Astrocyte (in vitro differentiated cells and primary cell): ENCODE data around the gene SUPT6H. TPM values are rescaled to one million over a fixed set of nuclear protein-coding genes. Genes with fewer than 3 reads are reported as not detected.

ENCODE experiments used
- DNase-seq: peaks from one replicate; pipeline ENCODE4 v3.0.0-alpha.2; 2010; ENCODE audit warnings: low read depth
- FAIRE-seq: peaks from 2 replicates; lab custom pipeline; 2011; peaks lifted over from hg19 to GRCh38; lab: Jason Lieb, UNC
- H2AFZ ChIP-seq: 2 replicates; pipeline ENCODE4 v1.6.0; 2012; ENCODE audit warnings: low read depth, low read length, inconsistent platforms
- H3K27ac ChIP-seq: 2 replicates; pipeline ENCODE4 v1.5.1; 2011; ENCODE audit warnings: low read depth, low read length, inconsistent platforms
- H3K27me3 ChIP-seq: 2 replicates; pipeline ENCODE4 v1.6.0; 2011; ENCODE audit warnings: low read length, inconsistent platforms; ENCODE audit not compliant: insufficient read depth
- H3K36me3 ChIP-seq: 2 replicates; pipeline ENCODE4 v1.5.1; 2011; ENCODE audit warnings: low read length, inconsistent platforms; ENCODE audit not compliant: insufficient read depth
- H3K4me1 ChIP-seq: 2 replicates; pipeline ENCODE4 v1.5.1; 2011; ENCODE audit warnings: low read length, inconsistent platforms; ENCODE audit not compliant: insufficient read depth
- H3K4me2 ChIP-seq: 2 replicates; pipeline ENCODE4 v1.6.0; 2012; ENCODE audit warnings: low read length, inconsistent platforms
- H3K4me3 ChIP-seq: 2 replicates; pipeline ENCODE4 v1.5.1; 2011; ENCODE audit warnings: low read depth, mild to moderate bottlenecking, low read length, inconsistent platforms; ENCODE audit not compliant: insufficient read depth
- H3K79me2 ChIP-seq: 2 replicates; pipeline ENCODE4 v1.6.0; 2012; ENCODE audit warnings: mild to moderate bottlenecking, low read length, inconsistent platforms; ENCODE audit not compliant: insufficient read depth
- H3K9ac ChIP-seq: 2 replicates; pipeline ENCODE4 v1.6.0; 2012; ENCODE audit warnings: mild to moderate bottlenecking, low read length, inconsistent platforms
- H3K9me3 ChIP-seq: 2 replicates; pipeline ENCODE4 v1.5.1; 2012; ENCODE audit warnings: low read depth, mild to moderate bottlenecking, low read length, inconsistent platforms; ENCODE audit not compliant: insufficient read depth
- H4K20me1 ChIP-seq: 2 replicates; pipeline ENCODE4 v1.6.0; 2012; ENCODE audit warnings: low read length, inconsistent platforms; ENCODE audit not compliant: insufficient read depth
- H3K27ac Mint-ChIP-seq: one replicate; pipeline ENCODE4 v1.8.0; 2021; ENCODE audit warnings: mild to moderate bottlenecking, mixed read lengths; ENCODE audit not compliant: unreplicated experiment
- H3K27me3 Mint-ChIP-seq: one replicate; pipeline ENCODE4 v1.8.0; 2021; ENCODE audit warnings: low read depth, mixed read lengths; ENCODE audit not compliant: unreplicated experiment
- H3K36me3 Mint-ChIP-seq: one replicate; pipeline ENCODE4 v1.8.0; 2021; ENCODE audit warnings: low read depth, mixed read lengths; ENCODE audit not compliant: unreplicated experiment
- H3K4me1 Mint-ChIP-seq: one replicate; pipeline ENCODE4 v1.8.0; 2021; ENCODE audit warnings: low read depth, mixed read lengths; ENCODE audit not compliant: unreplicated experiment
- H3K4me3 Mint-ChIP-seq: one replicate; pipeline ENCODE4 v1.8.0; 2021; ENCODE audit warnings: mild to moderate bottlenecking, moderate library complexity, mixed read lengths; ENCODE audit not compliant: unreplicated experiment
- H3K9me3 Mint-ChIP-seq: one replicate; pipeline ENCODE4 v1.8.0; 2021; ENCODE audit warnings: mild to moderate bottlenecking, mixed read lengths; ENCODE audit not compliant: unreplicated experiment
- EZH2 ChIP-seq: IDR thresholded peaks from 2 replicates; pipeline ENCODE4 v1.6.1; 2012; ENCODE audit warnings: mild to moderate bottlenecking, low read length, inconsistent platforms; ENCODE audit not compliant: insufficient read depth
- total RNA-seq: library from RNA; stranded (reverse); gene quantifications from 2 replicates; pipeline ENCODE4 v1.2.1, GENCODE V29; 2021
- TF ChIP-seq, protein P1 (sequence below): IDR thresholded peaks from 2 replicates; pipeline ENCODE4 v1.5.1; 2011; ENCODE audit warnings: low read depth, mild to moderate bottlenecking, inconsistent platforms, low read length, moderate library complexity; ENCODE audit not compliant: insufficient read depth

The SUPT6H gene
- total RNA-seq, 1 donor from 2014 or later = 95.9 TPM

DNA sequence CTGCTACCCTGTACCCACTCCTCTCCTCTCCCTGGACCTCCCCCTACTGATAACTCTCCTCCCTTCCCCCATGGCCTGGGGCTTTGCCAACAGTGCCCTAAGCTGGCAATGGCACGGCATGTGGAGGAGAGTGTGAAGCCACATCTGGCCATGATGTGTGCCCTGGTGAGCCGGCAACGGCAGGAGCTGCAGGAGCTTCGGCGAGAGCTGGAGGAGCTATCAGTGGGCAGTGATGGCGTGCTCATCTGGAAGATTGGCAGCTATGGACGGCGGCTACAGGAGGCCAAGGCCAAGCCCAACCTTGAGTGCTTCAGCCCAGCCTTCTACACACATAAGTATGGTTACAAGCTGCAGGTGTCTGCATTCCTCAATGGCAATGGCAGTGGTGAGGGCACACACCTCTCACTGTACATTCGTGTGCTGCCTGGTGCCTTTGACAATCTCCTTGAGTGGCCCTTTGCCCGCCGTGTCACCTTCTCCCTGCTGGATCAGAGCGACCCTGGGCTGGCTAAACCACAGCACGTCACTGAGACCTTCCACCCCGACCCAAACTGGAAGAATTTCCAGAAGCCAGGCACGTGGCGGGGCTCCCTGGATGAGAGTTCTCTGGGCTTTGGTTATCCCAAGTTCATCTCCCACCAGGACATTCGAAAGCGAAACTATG is 87.0 kb downstream of the SUPT6H start:
- peaks cover 68% of the 10 kb centered on the region for H3K79me2 ChIP-seq
- no peak for FAIRE-seq
- H3K4me1 ChIP-seq = peaks cover 23% of the 10 kb centered on the region

DNA sequence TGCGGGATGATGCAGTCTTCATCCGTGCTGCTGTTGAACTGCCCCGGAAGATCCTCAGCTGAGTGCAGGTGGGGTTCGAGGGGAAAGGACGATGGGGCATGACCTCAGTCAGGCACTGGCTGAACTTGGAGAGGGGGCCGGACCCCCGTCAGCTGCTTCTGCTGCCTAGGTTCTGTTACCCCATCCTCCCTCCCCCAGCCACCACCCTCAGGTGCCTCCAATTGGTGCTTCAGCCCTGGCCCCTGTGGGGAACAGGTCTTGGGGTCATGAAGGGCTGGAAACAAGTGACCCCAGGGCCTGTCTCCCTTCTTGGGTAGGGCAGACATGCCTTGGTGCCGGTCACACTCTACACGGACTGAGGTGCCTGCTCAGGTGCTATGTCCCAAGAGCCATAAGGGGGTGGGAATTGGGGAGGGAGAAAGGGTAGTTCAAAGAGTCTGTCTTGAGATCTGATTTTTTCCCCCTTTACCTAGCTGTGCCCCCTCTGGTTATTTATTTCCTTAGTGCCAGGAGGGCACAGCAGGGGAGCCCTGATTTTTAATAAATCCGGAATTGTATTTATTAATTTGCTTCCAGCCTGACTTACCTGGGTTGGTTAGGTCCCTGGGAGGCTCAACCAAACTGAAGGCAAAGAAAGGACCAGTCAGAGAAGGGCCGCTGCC is 87.6 kb downstream of the SUPT6H start:
- Mint-ChIP-seq H3K27me3 (no peaks in the 10 kb centered on the region), H3K4me1 (peaks cover 8% of the 10 kb centered on the region), H3K9me3 (no peaks in the 10 kb centered on the region), H3K36me3 (peaks cover 12% of the 10 kb centered on the region), H3K27ac (peak overlapping the region; percentile 87), H3K4me3 (peak overlapping the region; percentile 40)
- Histone ChIP-seq H3K4me2 (no peak overlapping the region), H3K36me3 (peaks cover 23% of the 10 kb centered on the region), H4K20me1 (peaks cover 79% of the 10 kb centered on the region), H3K79me2 (peaks cover 62% of the 10 kb centered on the region), H3K9ac (no peak overlapping the region), H3K4me3 (no peak overlapping the region), H2AFZ (no peak overlapping the region), H3K27ac (no peak overlapping the region), H3K4me1 (peaks cover 23% of the 10 kb centered on the region), H3K27me3 (no peaks in the 10 kb centered on the region), H3K9me3 (no peaks in the 10 kb centered on the region)
- TF ChIP-seq, protein P1, sequence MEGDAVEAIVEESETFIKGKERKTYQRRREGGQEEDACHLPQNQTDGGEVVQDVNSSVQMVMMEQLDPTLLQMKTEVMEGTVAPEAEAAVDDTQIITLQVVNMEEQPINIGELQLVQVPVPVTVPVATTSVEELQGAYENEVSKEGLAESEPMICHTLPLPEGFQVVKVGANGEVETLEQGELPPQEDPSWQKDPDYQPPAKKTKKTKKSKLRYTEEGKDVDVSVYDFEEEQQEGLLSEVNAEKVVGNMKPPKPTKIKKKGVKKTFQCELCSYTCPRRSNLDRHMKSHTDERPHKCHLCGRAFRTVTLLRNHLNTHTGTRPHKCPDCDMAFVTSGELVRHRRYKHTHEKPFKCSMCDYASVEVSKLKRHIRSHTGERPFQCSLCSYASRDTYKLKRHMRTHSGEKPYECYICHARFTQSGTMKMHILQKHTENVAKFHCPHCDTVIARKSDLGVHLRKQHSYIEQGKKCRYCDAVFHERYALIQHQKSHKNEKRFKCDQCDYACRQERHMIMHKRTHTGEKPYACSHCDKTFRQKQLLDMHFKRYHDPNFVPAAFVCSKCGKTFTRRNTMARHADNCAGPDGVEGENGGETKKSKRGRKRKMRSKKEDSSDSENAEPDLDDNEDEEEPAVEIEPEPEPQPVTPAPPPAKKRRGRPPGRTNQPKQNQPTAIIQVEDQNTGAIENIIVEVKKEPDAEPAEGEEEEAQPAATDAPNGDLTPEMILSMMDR = no peak
- TF ChIP-seq EZH2 = no peak
- DNase-seq (no peak), FAIRE-seq (no peak)

More for the DNA sequence above, 87.0 kb downstream of the SUPT6H start:
- no peak overlapping the region for H3K4me2 ChIP-seq
- no peak overlapping the region for H3K4me3 ChIP-seq
- peaks cover 23% of the 10 kb centered on the region for H3K36me3 ChIP-seq
- peak overlapping the region; percentile 58 for H3K27ac Mint-ChIP-seq
- no peaks in the 10 kb centered on the region for H3K27me3 ChIP-seq
- DNase-seq = no peak
- H2AFZ ChIP-seq = no peak overlapping the region
- H3K36me3 Mint-ChIP-seq = peaks cover 12% of the 10 kb centered on the region
- H3K4me1 Mint-ChIP-seq = peaks cover 8% of the 10 kb centered on the region
- no peak overlapping the region for H3K9ac ChIP-seq
- H4K20me1 ChIP-seq = peaks cover 79% of the 10 kb centered on the region
- H3K9me3 Mint-ChIP-seq = no peaks in the 10 kb centered on the region
- no peaks in the 10 kb centered on the region for H3K27me3 Mint-ChIP-seq
- no peaks in the 10 kb centered on the region for H3K9me3 ChIP-seq
- no peak overlapping the region for H3K27ac ChIP-seq
- no peak overlapping the region for H3K4me3 Mint-ChIP-seq
- TF ChIP-seq EZH2 = no peak
- TF ChIP-seq, protein P1 = no peak
